PFSK-1 (cell line): Measurements from ENCODE around the gene DAZAP2.

ENCODE experiments used
- FOXP2 ChIP-seq: optimal IDR thresholded peaks from 2 replicates; pipeline ENCODE3; 2011; ENCODE audit warnings: borderline replicate concordance, control low read depth, inconsistent platforms; ENCODE audit not compliant: insufficient read depth; ENCODE audit errors: extremely low read length, extremely low read depth
- POLR2AphosphoS5 ChIP-seq: IDR thresholded peaks from 2 replicates; pipeline ENCODE4 v1.6.1; 2012; ENCODE audit warnings: low read depth, mild to moderate bottlenecking, control low read depth, low read length, moderate library complexity
- SIN3A ChIP-seq: IDR thresholded peaks from 2 replicates; pipeline ENCODE4 v1.6.1; 2012; ENCODE audit warnings: mild to moderate bottlenecking, low read length, moderate library complexity, borderline replicate concordance; ENCODE audit not compliant: insufficient read depth
- TAF1 ChIP-seq: IDR thresholded peaks from 2 replicates; pipeline ENCODE4 v1.6.1; 2012; ENCODE audit warnings: low read length, control low read depth, borderline replicate concordance; ENCODE audit not compliant: insufficient read depth
- TF ChIP-seq, protein P1 (sequence below), 2 experiments: IDR thresholded peaks; 2 replicates each; pipeline versions ENCODE4 v1.6.1 to v1.8.0; 2011 to 2012; ENCODE audit warnings: low read depth in 2 of 2, low read length in 2 of 2, control low read depth in 1 of 2, inconsistent platforms in 1 of 2, mild to moderate bottlenecking in 1 of 2, moderate library complexity in 1 of 2; ENCODE audit not compliant: insufficient read depth in 1 of 2

Gene DAZAP2

GRCh38 chr12:51202718-51203117 lies 35.9 kb upstream of the DAZAP2 start:
- TF ChIP-seq POLR2AphosphoS5 (no peak), TAF1 (no peak), SIN3A (no peak)
- TF ChIP-seq, protein P1, sequence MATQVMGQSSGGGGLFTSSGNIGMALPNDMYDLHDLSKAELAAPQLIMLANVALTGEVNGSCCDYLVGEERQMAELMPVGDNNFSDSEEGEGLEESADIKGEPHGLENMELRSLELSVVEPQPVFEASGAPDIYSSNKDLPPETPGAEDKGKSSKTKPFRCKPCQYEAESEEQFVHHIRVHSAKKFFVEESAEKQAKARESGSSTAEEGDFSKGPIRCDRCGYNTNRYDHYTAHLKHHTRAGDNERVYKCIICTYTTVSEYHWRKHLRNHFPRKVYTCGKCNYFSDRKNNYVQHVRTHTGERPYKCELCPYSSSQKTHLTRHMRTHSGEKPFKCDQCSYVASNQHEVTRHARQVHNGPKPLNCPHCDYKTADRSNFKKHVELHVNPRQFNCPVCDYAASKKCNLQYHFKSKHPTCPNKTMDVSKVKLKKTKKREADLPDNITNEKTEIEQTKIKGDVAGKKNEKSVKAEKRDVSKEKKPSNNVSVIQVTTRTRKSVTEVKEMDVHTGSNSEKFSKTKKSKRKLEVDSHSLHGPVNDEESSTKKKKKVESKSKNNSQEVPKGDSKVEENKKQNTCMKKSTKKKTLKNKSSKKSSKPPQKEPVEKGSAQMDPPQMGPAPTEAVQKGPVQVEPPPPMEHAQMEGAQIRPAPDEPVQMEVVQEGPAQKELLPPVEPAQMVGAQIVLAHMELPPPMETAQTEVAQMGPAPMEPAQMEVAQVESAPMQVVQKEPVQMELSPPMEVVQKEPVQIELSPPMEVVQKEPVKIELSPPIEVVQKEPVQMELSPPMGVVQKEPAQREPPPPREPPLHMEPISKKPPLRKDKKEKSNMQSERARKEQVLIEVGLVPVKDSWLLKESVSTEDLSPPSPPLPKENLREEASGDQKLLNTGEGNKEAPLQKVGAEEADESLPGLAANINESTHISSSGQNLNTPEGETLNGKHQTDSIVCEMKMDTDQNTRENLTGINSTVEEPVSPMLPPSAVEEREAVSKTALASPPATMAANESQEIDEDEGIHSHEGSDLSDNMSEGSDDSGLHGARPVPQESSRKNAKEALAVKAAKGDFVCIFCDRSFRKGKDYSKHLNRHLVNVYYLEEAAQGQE (IDR thresholded peaks at IDR 0.05; ENCODE audit: insufficient read depth in 1 of 2, low read depth in 2 of 2, low read length in 2 of 2), result no peak

DNA sequence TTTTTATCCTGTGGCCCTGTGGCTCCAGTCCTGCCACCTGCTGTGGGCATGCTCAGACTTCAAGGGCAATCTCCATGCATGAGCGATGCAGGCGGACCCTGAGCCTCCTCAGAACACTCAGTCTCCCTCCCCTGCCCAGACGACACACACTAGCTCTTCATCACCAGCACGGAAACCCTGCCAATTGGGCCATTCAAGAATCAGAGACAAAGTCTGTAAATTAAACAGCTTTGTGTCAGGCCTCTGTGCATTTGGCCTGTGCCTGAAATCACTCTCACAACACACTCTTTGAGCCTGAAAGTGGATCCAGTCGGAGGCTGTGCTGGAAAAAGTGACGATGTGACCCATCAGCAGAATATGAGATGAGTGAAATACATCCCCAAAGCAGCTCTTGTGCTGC lies 33.3 kb upstream of the DAZAP2 start:
- TF ChIP-seq, protein P1 (IDR thresholded peaks at IDR 0.05; ENCODE audit: insufficient read depth in 1 of 2, low read depth in 2 of 2, low read length in 2 of 2), result no peak
- TF ChIP-seq POLR2AphosphoS5 (no peak), SIN3A (no peak), FOXP2 (no peak), TAF1 (no peak)

- TF ChIP-seq TAF1 (no peak), FOXP2 (no peak), SIN3A (no peak), POLR2AphosphoS5 (no peak)
- TF ChIP-seq, protein P1 (IDR thresholded peaks at IDR 0.05; ENCODE audit: insufficient read depth in 1 of 2, low read depth in 2 of 2, low read length in 2 of 2), result no peak
Measured at GRCh38 chr12:51208016-51208660, 30.5 kb upstream of the DAZAP2 start.

DNA sequence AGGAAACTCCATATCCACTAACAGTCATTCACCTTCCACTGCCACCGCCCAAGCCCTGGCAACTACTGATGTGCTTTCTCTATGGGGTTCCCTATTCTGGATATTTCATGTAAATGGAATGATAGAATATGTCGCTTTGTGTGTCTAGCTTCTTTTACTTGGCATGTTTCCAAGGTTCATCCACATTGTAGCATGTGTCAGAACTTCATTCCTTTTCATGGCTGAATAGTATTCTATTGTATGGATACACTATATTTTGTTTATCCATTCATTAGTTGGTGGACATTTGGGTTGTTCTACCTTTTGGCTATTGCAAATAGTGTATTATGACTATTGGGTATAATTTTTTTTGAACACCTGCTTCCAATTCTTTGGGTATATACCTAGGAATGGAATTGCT lies 29.4 kb upstream of the DAZAP2 start:
- TF ChIP-seq, protein P1 (IDR thresholded peaks at IDR 0.05; ENCODE audit: insufficient read depth in 1 of 2, low read depth in 2 of 2, low read length in 2 of 2), result no peak
- TF ChIP-seq POLR2AphosphoS5, result no peak
- TF ChIP-seq SIN3A, result no peak
- TF ChIP-seq TAF1, result no peak
- TF ChIP-seq FOXP2, result no peak
